ENCODE data around the gene VPS39.

DNA sequence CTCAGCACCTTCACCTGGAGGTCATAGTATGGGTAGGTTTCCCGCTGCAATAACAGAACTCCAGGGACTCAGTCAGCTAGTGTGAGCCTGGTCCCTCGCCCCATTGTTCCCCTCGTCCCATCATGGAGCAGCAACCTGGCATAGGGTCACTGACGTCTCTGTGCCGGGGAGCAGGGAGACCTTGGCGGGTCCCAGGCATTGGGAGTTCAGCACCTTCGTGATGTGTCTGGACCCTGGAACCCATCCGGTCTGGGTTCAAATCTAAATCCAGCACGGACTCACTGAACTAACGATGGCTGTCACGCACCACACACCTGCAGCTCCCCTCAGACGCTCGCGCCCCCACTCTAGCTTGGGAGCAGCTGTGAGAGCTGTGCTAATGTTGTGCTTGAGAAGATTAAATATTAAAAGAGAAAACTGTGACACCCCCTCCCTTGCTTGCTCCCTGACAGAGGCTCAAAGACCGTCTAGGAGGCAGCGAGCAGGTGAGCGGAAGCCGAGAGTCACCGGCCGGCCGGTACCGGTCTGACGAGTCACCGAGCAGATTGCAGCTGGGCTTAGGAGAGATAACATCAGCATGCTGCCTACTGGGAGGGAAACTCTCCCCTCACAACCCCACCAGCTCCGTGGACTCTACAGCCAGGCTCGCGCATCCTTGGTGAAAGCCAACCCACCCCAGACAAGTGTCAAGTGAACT is 52.4 kb downstream of the VPS39 start:
- no peak for TF ChIP-seq CTCF (IDR thresholded peaks at IDR 0.05)
- no peak for TF ChIP-seq POLR2A (IDR thresholded peaks at IDR 0.05)
